ENCODE data around the gene NALCN.

DNA sequence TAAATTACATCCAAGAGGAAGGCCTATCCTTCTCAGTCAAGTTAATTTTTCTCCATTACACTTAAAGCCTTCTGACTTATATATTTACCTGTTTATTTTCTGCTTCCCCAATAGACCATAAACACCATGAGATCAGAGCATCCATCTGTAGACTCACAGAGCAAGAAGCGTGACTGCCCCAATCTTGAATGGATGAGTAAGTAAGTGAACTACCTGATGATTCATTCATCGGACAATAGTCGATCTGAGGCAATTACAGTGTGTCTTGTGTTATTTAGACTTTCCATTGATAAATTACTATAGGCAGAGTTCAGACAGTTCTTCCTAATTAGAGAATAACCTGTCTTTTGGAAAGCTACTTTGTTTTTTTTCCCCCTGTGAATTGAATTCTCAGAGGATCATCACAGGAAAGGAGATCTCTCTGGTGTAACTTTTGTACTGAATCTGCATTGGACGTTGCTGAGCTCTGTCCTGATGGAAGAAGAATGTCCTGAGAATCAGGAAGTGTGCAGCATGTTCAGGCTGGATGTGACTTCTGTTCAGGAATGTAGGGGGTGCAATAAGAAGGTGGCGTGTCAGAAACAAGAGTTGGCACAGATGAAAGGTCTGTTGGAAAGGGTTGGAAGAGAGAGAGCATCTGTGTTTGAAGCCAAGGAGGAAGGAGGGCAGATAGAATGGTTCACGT lies 367.0 kb downstream of the NALCN start:
- TF ChIP-seq, protein P1, sequence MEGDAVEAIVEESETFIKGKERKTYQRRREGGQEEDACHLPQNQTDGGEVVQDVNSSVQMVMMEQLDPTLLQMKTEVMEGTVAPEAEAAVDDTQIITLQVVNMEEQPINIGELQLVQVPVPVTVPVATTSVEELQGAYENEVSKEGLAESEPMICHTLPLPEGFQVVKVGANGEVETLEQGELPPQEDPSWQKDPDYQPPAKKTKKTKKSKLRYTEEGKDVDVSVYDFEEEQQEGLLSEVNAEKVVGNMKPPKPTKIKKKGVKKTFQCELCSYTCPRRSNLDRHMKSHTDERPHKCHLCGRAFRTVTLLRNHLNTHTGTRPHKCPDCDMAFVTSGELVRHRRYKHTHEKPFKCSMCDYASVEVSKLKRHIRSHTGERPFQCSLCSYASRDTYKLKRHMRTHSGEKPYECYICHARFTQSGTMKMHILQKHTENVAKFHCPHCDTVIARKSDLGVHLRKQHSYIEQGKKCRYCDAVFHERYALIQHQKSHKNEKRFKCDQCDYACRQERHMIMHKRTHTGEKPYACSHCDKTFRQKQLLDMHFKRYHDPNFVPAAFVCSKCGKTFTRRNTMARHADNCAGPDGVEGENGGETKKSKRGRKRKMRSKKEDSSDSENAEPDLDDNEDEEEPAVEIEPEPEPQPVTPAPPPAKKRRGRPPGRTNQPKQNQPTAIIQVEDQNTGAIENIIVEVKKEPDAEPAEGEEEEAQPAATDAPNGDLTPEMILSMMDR (IDR thresholded peaks at IDR 0.05) = no peak
- TF ChIP-seq POLR2A (IDR thresholded peaks at IDR 0.05) = no peak

All from gastroesophageal sphincter (tissue), 3 donors.